ENCODE measurements around the gene GDPD3.

DNA sequence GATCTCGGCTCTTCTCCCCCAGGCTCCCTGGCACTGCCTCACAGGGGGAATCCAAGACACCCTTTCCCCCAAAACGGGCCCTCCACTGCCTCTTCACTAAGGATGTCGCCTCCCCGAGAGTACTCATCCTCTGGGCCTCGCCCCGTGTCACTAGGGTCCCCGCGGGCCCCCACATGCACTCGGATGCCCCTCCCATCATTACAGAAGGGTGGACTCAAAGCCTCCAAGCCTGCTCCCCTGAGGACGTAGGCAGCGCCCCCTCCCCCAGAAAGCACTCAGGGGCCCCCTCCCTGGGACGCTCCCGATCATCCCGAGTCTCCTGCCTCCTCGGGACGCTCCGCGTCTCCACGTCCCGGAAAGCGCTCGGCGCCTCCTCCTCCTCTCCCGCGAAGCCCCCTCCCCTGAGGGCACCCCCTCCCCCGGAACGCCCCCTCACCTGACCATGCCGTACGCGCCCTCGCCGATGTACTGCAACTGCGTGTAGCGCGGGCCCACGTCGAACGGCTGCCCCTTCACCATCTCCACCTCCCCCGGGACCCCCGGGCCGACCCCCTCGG is 9.3 kb upstream of the GDPD3 start:
- TF ChIP-seq TAF9B (IDR thresholded peaks at IDR 0.05; ENCODE audit: partially characterized antibody) (no peak), EZH2 (IDR thresholded peaks at IDR 0.05; ENCODE audit: borderline replicate concordance, low read depth, low read length) (no peak), BDP1 (IDR thresholded peaks at IDR 0.05; ENCODE audit: insufficient read depth, insufficient read length) (no peak), TCF3 (CRISPR knock-in tag; IDR thresholded peaks at IDR 0.05) (no peak), SP1 (CRISPR knock-in tag; IDR thresholded peaks at IDR 0.05) (no peak), PCBP1 (IDR thresholded peaks at IDR 0.05; ENCODE audit: low read depth, low read length, poor library complexity, severe bottlenecking) (no peak), ATF7 (IDR thresholded peaks at IDR 0.05) (no peak), KDM1A (IDR thresholded peaks at IDR 0.05) (no peak)
- TF ChIP-seq, protein P1, sequence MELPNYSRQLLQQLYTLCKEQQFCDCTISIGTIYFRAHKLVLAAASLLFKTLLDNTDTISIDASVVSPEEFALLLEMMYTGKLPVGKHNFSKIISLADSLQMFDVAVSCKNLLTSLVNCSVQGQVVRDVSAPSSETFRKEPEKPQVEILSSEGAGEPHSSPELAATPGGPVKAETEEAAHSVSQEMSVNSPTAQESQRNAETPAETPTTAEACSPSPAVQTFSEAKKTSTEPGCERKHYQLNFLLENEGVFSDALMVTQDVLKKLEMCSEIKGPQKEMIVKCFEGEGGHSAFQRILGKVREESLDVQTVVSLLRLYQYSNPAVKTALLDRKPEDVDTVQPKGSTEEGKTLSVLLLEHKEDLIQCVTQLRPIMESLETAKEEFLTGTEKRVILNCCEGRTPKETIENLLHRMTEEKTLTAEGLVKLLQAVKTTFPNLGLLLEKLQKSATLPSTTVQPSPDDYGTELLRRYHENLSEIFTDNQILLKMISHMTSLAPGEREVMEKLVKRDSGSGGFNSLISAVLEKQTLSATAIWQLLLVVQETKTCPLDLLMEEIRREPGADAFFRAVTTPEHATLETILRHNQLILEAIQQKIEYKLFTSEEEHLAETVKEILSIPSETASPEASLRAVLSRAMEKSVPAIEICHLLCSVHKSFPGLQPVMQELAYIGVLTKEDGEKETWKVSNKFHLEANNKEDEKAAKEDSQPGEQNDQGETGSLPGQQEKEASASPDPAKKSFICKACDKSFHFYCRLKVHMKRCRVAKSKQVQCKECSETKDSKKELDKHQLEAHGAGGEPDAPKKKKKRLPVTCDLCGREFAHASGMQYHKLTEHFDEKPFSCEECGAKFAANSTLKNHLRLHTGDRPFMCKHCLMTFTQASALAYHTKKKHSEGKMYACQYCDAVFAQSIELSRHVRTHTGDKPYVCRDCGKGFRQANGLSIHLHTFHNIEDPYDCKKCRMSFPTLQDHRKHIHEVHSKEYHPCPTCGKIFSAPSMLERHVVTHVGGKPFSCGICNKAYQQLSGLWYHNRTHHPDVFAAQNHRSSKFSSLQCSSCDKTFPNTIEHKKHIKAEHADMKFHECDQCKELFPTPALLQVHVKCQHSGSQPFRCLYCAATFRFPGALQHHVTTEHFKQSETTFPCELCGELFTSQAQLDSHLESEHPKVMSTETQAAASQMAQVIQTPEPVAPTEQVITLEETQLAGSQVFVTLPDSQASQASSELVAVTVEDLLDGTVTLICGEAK (IDR thresholded peaks at IDR 0.05): 0 out of 2 replicates have a peak, but pooled peaks have one; percentile 21
- TF ChIP-seq, protein P1 (CRISPR knock-in tag; IDR thresholded peaks at IDR 0.05): no peak
- TF ChIP-seq, protein P2, sequence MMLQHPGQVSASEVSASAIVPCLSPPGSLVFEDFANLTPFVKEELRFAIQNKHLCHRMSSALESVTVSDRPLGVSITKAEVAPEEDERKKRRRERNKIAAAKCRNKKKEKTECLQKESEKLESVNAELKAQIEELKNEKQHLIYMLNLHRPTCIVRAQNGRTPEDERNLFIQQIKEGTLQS (IDR thresholded peaks at IDR 0.05): no peak
- TF ChIP-seq, protein P2 (CRISPR knock-in tag; conservative IDR thresholded peaks at IDR 0.05): no peak
- TF ChIP-seq, protein P3, sequence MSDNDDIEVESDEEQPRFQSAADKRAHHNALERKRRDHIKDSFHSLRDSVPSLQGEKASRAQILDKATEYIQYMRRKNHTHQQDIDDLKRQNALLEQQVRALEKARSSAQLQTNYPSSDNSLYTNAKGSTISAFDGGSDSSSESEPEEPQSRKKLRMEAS (CRISPR knock-in tag; IDR thresholded peaks at IDR 0.05): no peak

Measured in K562 (cell line).